Fibroblast of pulmonary artery (primary cell): ENCODE results near the gene RABGAP1L.

Experiments
- DNase-seq: peaks from one replicate; pipeline ENCODE4 v3.0.0-alpha.2; 2010; ENCODE audit warnings: low read depth
- H3K4me3 ChIP-seq: replicated peaks from 2 replicates; pipeline ENCODE4 v1.5.1; 2011; ENCODE audit warnings: low read depth, mild to moderate bottlenecking, control low read depth, low read length, moderate library complexity
- CTCF ChIP-seq: IDR thresholded peaks from 2 replicates; pipeline ENCODE4 v1.5.1; 2011; ENCODE audit warnings: mild to moderate bottlenecking, control low read depth, low read length, inconsistent platforms; ENCODE audit errors: missing control alignments

The RABGAP1L gene

GRCh38 chr1:174200746-174201145 lies 41.4 kb downstream of the RABGAP1L start:
- no peak for TF ChIP-seq CTCF
- DNase-seq = no peak
- no peak overlapping the region for H3K4me3 ChIP-seq

- TF ChIP-seq CTCF = no peak
- no peak overlapping the region for H3K4me3 ChIP-seq
- DNase-seq = no peak
These were observed 45.5 kb downstream of the RABGAP1L start for GRCh38 chr1:174204697-174205308.

- DNase-seq = peak; percentile 20
- H3K4me3 ChIP-seq = no peak overlapping the region
- no peak for TF ChIP-seq CTCF
These were observed 47.0 kb downstream of the RABGAP1L start for GRCh38 chr1:174206148-174206836.

GRCh38 chr1:174209347-174210187 lies 50.2 kb downstream of the RABGAP1L start:
- DNase-seq = no peak
- H3K4me3 ChIP-seq = no peak overlapping the region
- TF ChIP-seq CTCF = no peak

GRCh38 chr1:174211486-174211885 lies 52.2 kb downstream of the RABGAP1L start:
- H3K4me3 ChIP-seq = no peak overlapping the region
- DNase-seq = no peak
- no peak for TF ChIP-seq CTCF

GRCh38 chr1:174215766-174216165 lies 56.4 kb downstream of the RABGAP1L start:
- no peak for DNase-seq
- no peak overlapping the region for H3K4me3 ChIP-seq
- no peak for TF ChIP-seq CTCF
